CD4-positive, alpha-beta T cell treated with Interleukin-15 for 4 hours (primary cell): ENCODE measurements around the gene ZBTB11.
"Not testable (repeated sequence)": the region's sequence is repeated elsewhere in the genome, so short reads cannot be mapped to it uniquely, and the experiment has no call there.

Source experiments
- DNase-seq: peaks from one replicate; pipeline ENCODE4 v3.0.0-alpha.2; 2020; ENCODE audit warnings: low spot score

ZBTB11 gene

DNA sequence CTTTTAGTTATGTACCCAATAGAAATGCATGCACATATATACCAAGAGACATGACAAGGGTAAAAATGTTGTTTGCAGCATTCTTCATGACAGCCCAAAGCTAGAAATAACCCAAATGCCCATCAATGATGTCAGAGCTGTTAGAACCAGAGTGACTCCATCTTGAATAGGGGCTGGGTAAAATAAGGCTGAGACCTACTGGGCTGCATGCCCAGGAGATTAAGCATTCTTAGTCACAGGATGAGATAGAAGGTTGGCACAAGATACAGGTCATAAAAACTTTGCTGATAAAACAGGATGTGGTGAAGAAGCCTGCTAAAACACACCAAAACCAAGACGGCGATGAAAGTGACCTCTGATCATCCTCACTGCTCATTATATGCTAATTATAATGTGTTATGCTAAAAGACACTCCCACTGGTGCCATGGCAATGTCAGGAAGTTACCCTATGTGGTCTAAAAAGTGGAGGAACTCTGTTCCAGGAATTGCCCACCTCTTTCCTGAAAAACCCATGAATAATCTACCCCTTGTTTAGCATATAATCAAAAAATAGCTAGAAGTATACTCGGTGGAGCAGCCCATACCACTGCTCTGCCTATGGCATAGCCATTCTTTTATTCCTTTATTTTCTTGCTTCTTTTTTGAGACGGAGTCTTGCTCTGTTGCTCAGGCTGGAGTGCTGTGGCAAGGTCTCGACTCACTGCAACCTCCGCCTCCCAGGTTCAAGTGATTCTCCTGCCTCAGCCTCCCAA lies 32.9 kb downstream of the ZBTB11 start:
- peak; percentile 75 for DNase-seq

DNA sequence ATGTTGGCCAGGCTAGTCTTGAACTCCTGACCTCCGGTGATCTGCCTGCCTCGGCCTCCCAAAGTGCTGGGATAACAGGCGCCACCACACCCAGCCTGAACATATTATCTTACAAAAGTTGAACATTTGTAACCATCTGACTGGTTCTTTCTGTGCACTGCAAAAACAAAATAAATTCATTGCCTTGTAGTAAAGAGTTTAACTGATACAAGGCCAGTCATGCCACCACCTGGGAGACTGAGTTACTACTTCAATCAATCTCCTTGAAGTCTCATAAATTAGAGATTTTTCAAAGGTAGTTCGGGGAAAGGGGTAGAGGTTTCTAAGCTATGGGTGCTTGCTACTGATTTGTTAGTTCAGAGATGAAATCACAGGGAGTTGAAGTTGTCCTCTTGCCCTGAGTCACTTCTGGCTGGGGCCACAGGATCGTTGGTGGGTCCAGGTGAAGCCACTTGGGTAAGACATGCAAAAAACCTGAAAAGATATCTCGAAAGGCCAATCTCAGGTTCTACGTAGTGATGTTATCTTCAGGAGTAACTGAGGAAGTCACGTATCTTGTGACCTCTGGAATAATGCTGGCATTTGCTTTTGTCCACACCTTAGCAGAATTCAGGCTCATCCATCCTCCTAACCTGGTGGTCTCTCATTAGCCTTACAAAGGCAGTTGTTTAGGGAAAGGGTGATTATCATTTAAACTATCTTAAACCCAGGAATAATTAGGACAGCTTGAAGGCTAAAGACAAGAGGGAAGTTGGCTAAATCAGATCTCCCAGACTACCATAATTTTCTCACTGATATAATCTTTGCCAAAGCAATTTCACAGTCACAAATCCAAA lies 33.7 kb downstream of the ZBTB11 start:
- no peak for DNase-seq

DNA sequence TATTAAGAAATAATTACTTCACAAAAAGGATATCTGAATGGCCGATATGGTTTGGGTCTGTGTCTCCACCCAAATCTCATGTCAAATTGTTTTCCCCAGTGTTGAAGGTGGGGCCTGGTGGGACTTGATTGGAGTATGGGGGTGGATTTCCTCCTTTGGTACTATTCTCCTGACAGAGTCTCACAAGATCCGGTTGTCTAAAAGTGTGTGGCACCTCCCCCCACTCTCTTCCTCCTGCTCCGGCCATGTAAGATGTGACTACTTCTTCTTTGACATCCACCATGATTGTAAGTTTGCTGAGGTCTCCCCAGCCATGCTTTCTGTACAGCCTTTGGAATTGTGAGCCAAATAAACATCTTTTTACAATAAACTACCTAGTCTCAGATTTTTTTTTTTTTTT lies 34.5 kb downstream of the ZBTB11 start:
- DNase-seq: no peak

DNA sequence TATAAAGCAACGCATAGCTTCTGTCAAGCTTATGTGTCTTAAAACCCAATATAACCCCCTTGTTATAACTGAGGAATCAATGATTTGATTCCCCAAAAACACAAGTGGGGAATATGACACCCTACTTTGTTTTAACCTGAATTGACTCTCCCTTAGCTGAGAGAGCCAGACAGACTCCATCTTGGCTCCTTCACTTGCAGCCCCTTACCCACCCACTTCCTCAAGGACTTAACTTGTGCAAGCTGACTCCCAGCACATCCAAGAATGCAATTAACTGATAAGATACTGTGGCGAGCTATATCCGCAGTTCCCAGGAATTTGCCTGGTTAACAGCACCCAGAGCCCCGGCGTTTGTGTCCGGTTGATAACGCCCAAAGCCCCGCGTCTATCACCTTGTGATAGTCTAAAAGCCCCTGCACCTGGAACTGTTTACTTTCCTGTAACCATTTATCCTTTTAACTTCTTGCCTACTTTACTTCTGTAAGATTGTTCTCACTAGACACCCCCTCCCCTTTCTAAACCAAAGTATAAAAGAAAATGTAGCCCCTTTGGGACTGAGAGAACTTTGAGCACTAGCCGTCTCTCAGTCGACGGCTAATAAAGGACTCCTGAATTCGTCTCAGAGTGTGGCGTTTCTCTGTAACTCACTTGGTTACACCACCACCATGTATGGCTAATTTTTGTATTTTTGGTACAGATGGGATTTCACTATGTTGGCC lies 35.4 kb downstream of the ZBTB11 start:
- DNase-seq: not testable (repeated sequence)

DNA sequence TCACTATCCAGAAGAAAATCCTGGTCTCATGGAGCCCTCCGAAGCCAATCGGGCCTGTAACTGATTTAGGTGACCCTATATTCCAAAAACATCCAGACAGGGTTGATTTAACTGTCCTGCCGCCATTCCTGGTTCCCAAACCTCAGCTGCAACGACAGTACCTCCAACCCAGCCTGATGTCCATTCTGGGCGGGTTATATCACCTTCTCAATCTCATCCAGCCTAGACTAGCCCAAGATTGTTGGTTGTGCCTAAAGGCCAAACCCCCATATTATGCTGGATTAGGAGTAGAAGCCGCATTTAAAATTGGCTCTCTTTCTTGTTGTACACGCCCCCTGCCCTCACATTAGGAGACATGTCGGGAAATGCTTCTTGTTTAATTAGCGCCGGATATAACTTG lies 36.7 kb downstream of the ZBTB11 start:
- DNase-seq: no peak

DNA sequence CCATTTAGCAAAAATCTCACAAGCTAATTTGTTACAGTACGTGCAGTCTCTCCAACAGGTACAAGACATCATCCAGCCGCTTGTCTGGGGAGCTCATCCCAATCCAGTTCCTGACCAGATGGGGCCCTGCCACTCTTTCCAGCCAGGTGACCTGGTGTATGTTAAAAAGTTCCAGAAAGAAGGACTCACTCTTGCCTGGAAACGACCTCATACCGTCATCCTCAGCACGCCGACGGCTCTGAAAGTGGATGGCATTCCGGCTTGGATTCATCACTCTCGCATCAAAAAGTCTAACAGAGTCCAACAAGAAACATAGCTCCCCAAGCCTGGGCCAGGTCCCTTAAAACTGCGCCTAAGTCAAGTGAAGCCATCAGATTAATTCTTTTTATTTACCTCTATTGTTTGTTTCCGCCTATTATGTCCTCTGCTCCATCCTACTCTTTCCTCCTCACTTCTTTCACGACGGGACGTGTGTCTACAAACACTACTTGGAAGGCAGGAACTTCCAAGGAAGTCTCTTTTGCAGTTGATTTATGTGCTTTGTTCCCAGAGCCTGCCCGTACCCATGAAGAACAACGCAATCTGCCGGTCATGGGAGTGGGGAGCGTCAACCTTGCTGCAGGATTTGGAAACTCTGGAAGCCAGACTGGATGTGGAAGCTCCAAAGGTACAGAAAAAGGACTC lies 37.5 kb downstream of the ZBTB11 start:
- DNase-seq: no peak

DNA sequence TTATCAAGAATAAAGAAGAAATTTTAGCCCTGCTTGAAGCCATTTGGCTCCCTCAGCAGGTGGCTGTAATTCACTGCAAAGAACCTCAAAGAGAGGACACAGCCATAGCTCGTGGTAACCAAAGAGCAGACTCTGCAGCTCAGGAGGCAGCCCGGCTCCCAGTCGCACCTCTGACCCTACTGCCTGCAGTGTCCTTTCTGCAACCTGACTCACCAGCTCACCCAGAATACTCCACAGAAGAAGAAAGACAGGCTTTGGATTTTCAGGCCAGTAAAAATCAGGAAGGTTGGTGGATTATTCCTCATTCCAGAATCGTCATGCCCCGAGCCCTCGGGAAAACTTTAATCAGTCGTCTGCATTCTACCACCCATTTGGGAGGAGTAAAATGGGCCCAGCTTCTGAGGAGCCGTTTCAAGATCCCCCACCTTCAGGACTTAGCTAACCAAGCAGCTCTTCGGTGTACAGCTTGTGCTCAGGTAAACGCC lies 38.6 kb downstream of the ZBTB11 start:
- DNase-seq: no peak

DNA sequence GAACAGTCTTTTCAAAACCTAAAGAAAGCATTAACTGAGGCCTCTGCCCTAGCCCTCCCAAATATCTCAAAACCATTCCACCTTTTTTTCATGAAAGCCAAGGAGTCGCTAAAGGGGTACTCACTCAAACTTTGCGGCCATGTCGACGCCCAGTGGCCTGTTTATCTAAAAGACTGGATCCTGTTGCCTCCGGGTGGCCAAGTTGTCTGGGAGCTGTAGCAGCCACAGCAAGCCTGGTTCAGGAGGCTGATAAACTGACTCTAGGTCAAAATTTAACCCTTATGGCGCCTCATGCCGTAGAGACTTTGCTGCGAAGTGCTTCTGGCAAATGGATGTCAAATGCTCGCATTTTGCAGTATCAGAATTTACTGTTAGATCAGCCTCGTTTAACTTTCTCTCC lies 39.5 kb downstream of the ZBTB11 start:
- DNase-seq: no peak

DNA sequence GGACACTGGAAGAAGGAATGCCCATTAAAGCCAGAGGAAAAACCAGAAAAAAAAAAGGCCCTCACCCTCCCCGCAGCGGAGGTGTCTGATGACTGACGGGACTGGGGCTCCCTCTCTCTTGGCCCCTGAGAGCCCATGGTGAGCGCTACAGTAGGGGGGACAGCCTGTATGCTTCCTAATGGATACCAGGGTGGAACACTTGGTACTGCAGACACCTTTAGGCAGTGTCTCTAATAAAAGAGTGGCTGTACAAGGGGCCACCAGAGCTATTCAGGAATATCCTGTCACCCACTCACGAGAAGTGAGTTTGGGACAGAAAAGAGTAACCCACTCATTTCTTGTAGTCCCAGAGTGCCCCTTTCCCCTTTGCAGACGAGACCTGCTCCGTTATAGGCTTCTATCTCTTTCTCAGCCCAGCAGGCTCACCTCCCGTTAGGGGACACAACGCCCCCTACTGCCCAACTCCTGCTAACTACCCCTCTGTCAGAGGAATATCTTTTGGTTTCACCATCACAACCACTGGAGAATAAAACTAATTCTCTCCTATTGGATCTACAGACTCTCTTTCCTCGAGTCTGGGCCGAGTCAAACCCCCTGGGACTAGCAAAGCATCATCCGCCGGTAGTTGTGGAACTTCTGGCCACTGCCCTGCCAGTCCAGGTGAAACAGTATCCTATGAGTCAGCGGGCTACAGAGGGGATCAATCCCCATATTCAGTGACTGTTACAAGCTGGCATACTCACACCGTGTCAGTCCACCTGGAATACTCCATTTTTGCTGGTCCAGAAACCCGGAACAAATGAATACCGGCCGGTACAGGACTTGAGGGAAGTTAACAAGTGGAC lies 40.8 kb downstream of the ZBTB11 start:
- peak; percentile 67 for DNase-seq

DNA sequence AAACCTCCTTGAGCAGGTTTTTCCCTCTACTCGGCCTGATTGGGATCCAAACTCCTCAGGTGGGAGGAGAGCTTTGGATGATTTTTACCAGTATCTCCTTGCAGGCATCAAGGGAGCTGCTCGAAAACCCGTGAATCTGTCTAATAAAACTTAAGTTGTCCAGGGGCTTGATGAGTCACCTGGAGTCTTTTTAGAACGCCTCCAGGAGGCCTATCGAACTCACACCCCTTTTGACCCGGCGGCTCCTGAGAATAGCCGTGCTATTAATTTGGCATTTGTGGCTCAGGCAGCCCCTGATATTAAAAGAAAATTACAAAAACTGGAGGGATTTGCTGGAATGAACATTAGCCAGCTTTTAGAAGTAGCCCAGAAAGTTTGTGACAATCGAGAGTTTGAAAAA lies 41.6 kb downstream of the ZBTB11 start:
- no peak for DNase-seq

DNA sequence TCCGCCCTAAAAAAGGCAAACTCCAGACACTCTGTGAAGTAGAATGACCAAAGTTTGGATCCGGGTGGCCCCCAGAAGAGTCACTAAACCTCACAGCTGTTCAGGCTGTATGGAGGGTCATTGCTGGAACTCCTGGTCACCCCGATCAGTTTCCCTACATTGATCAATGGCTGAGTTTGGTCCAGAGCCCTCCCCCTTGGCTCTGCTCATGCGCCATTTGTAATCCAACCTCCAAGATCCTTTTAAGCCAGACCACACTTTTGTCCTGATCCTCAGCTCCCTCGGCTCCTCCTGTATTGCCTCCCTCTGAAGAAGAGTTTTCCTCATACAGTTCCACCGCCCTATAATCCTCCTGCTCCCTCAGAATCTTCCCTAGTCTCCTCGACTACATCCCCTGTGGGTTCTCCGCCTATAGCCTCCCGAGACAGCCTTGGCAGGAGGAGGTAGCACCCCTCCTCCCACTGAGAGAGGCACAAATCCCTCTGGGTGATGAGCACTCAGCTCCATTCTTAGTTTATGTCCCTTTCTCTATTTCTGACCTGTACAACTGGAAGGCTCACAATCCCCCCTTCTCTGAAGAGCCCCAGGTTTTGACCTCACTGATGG lies 42.2 kb downstream of the ZBTB11 start:
- DNase-seq: no peak

DNA sequence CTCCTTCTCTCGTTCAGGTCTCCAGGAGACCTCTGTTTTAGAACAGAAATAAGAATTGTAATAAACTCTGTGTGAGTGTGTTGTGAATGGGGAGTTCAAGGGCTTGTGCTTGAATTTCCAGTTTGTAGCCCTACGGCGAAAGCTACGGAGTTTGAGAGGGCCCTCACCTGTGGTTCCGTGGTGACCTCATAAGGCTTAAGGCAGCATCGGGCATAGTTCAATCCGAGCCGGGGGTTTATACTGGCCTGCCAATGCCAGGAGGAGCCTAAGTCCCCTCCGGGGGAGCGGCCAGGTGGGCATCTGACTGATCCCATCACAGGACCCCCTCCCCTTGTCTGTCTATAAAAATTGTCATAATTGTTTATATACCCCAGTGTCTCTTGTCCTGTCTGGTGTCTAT lies 43.7 kb downstream of the ZBTB11 start:
- DNase-seq: no peak

DNA sequence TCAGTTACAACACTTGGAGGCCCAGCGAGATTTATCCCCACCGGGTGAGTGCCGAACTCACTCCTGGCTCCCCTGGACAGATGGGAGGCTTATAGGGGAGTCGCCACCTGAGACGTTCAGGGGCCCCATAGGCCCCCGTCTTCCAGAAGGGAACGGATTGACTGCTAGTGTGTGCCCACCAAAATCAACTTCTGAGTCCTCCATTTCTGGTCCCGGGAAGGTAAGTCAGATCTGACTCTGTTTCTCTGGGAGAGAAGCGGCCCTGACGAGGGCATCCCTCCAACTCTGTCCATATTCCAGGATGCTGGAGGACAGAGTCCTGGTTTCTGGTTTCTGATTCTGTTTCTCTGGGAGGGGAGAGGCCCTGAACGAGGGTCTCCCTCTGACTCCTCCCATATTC lies 44.3 kb downstream of the ZBTB11 start:
- DNase-seq: no peak

DNA sequence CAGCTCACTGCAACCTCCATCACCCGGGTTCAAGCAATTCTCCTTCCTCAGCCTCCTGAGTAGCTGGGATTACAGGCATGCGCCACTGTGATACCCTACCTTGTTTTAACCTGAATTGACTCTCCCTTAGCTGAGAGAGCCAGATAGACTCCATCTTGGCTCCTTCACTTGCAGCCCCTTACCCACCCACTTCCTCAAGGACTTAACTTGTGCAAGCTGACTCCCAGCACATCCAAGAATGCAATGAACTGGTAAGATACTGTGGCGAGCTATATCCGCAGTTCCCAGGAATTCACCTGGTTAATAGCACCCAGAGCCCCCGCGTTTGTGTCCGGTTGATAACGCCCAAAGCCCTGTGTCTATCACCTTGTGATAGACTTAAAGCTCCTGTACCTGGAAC lies 45.0 kb downstream of the ZBTB11 start:
- DNase-seq: not testable (repeated sequence)

DNA sequence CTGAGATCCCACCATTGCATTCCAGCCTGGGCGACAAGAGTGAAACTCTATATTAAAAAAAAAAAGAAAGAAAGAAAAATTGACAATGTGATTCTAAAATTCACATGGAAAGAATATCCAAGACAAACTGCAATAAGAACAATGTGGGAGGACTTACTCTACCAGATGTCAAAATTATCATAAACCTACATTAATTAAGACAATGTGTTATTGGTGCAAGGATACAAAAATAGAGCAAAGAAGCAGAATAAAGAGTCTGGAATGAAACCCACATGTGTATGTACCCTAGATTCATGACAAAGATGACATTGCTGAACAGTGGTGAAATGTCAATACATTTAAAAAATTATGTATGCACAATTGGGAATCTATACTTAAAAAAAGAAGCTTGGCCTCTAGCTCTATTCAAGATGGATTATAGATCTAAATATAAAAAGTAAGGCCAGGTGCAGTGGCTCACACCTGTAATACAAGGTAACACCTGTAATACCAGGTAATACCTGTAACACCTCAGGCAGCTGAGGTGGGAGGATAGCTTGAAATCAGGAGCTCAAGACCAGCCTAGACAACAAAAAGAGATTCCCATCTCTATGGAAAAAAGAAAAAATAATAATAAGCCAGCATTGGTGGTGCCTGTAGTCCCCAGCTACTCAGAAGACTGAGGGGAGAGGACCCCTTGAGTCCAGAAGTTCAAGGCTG lies 45.7 kb downstream of the ZBTB11 start:
- no peak for DNase-seq

DNA sequence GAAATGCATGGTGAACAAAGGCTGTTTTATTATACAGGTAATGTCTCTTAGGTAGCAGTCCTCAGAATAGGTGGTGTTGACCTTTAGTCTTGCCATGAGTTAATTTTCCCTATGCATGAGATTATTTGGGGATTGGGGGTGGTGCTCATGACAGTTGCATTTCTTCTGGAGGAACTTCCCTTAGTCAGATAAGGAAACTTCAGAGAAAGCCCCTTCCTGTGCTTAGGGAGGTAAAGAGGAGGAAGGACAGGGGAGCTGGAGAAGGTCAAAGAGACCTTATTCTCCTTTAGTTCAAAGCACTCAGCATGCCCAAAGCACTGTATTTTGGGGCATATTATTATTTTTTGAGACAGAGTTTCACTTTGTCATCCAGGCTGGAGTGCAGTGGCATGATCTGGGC lies 47.7 kb downstream of the ZBTB11 start:
- no peak for DNase-seq

DNA sequence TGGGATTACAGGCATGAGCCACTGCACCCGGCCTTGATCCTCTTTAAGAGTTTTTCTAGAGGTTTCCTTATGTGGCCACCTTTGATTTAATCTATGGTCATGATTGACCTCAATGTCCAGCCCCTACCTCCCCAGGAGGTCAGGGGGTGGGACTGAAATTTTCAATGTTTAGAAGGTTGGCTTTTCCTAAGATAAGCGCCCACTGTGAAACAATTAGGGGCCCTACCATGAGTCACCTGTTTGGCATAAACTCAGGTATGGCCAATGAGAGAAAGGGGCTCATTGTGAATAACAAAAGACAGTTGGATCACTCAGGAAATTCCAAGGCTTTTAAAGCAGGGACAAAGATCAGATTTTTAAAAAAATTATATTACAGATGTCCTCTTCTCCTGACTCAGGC lies 51.1 kb downstream of the ZBTB11 start:
- DNase-seq: no peak

DNA sequence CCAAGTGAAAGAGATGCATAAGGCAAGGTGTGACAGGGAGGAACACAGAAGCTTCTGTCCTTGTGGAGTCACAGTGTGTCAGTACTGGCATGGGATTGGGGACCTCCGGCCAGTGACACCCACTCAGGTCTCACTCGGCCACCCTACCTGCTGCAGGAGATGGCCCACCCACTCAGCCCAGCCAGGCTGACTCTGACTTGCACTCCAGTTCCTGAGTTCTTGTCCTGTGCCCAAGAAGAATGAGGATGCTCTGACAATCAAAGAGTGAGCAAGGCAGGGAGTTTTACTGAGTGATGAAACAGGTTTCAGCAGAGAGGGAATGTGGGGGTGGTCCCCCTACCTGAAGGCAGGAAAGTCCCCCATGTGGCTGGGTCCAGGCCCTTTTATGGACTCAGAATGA lies 52.1 kb downstream of the ZBTB11 start:
- no peak for DNase-seq

DNA sequence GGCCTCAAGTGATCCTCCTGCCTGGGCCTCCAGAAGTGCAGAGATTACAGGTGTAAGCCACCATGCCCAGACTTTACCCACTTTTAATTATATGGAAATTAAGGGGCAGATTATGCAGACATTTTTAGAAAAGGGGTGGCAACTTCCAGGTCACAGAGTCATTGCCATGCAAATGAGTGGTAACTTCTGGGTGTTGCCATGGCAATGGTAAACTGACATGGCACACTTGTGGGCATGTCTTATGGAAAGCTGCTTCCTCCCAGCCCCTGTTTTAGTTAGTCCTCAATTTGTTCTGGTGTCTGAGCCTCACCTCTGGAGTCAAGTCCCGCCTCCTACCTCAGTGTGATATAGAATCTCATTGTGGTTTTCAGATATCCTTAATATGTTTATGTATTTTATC lies 53.3 kb downstream of the ZBTB11 start:
- no peak for DNase-seq

DNA sequence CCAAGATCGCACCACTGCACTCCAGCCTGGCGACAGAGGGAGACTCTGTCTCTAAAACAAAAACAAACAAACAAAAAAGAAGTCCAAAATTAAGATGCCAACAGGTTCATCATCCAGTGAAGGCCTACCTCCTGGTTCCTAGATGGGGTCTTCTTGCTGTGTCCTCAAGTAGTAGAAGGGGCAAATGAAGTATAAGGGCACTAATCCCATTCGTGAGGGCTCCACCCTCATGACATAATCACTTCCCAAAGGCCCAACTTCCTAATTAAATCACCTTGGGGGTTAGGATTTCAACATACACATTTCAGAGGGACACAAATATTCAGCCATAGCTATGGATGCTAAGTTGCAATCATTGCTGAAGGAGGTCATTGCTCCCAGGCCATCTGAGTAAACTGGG lies 57.2 kb downstream of the ZBTB11 start:
- no peak for DNase-seq
